Measurements from ENCODE around the gene SPEM1. TPM values are rescaled to one million over a fixed set of nuclear protein-coding genes. Genes with fewer than 3 reads are reported as not detected.

Gene SPEM1
- total RNA-seq, 1 donor from 2014 or later, result not detected

GRCh38 chr17:7429722-7430121, 9.6 kb downstream of the SPEM1 start:
- Histone ChIP-seq H3K27me3 (ENCODE audit: low read depth) (no peaks in the 10 kb centered on the region), H3K36me3 (no peaks in the 10 kb centered on the region), H3K27ac (no peak overlapping the region), H3K9me3 (no peaks in the 10 kb centered on the region), H3K4me3 (no peak overlapping the region), H3K4me1 (no peaks in the 10 kb centered on the region)
- no peak for TF ChIP-seq CTCF (IDR thresholded peaks at IDR 0.05)
- intact Hi-C loops (cut with DNase I), result no loop called here
- no peak for DNase-seq
- no peak for ATAC-seq

- H3K4me3 ChIP-seq, result no peak overlapping the region
- H3K36me3 ChIP-seq, result no peaks in the 10 kb centered on the region
- peaks cover 9% of the 10 kb centered on the region for H3K4me1 ChIP-seq
- DNase-seq (no peak), ATAC-seq (no peak)
- TF ChIP-seq CTCF (IDR thresholded peaks at IDR 0.05), result no peak
- intact Hi-C loops (cut with DNase I), result no loop called here
- H3K9me3 ChIP-seq, result no peaks in the 10 kb centered on the region
- H3K27ac ChIP-seq, result no peak overlapping the region
- no peaks in the 10 kb centered on the region for H3K27me3 ChIP-seq (ENCODE audit: low read depth)
These were observed 11.1 kb downstream of the SPEM1 start for GRCh38 chr17:7431231-7431630.

- Histone ChIP-seq H3K4me1 (peaks cover 19% of the 10 kb centered on the region), H3K27me3 (ENCODE audit: low read depth) (no peaks in the 10 kb centered on the region), H3K4me3 (no peak overlapping the region), H3K36me3 (no peaks in the 10 kb centered on the region), H3K27ac (no peak overlapping the region), H3K9me3 (no peaks in the 10 kb centered on the region)
- no peak for TF ChIP-seq CTCF (IDR thresholded peaks at IDR 0.05)
- ATAC-seq, result no peak
- no peak for DNase-seq
- intact Hi-C loops (cut with DNase I), result no loop called here
These were observed 12.2 kb downstream of the SPEM1 start for GRCh38 chr17:7432296-7432695.

GRCh38 chr17:7435676-7436555, 15.8 kb downstream of the SPEM1 start:
- intact Hi-C loops (cut with DNase I), result no loop called here
- peak; percentile 81 for DNase-seq
- peak; percentile 31 to 46 for ATAC-seq
- peaks cover 56% of the 10 kb centered on the region for H3K4me1 ChIP-seq
- H3K27ac ChIP-seq, result peak overlapping the region; percentile 81
- peak overlapping the region; percentile 76 for H3K4me3 ChIP-seq
- TF ChIP-seq CTCF (IDR thresholded peaks at IDR 0.05), result no peak
- H3K36me3 ChIP-seq, result no peaks in the 10 kb centered on the region
- no peaks in the 10 kb centered on the region for H3K9me3 ChIP-seq
- peaks cover 28% of the 10 kb centered on the region for H3K27me3 ChIP-seq (ENCODE audit: low read depth)

- peaks cover 56% of the 10 kb centered on the region for H3K4me1 ChIP-seq
These were observed 16.6 kb downstream of the SPEM1 start for GRCh38 chr17:7436556-7437368.

More at GRCh38 chr17:7436556-7437368, 16.6 kb downstream of the SPEM1 start:
- intact Hi-C loops (cut with DNase I), result no loop called here
- DNase-seq, result peak; percentile 90
- Histone ChIP-seq H3K27ac (peak overlapping the region; percentile 81), H3K27me3 (ENCODE audit: low read depth) (peaks cover 34% of the 10 kb centered on the region), H3K9me3 (no peaks in the 10 kb centered on the region), H3K4me3 (peak overlapping the region; percentile 76), H3K36me3 (no peaks in the 10 kb centered on the region)
- peak; percentile 87 to 90 for ATAC-seq
- TF ChIP-seq CTCF (IDR thresholded peaks at IDR 0.05), result peak; percentile 87
